Measurements from ENCODE around the gene GPR137C. TPM values are rescaled to one million over a fixed set of nuclear protein-coding genes. Genes with fewer than 3 reads are reported as not detected.

Gene GPR137C
- total RNA-seq, 2 experiments from 2014 or later, result 0.05 to 0.11 TPM

DNA sequence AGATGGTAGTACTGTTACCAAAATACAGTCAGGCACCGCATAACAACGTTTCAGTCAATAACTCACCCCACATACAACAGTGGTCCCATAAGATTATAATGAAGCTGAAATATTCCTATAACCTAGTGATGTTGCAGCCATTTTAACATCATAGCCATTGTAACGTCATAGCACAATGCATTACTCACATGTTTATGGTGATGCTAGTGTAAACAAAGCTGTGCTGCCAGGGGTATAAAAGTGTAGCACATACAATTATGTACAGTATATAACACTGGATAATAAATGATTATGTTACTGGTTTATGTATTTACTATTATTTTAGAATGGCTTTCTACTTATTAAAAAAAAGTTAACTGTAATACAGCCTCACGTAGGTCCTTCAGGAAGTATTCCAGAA, 37.0 kb downstream of the GPR137C start:
- Mint-ChIP-seq H3K27me3 (no peaks in the 10 kb centered on the region), H3K4me3 (no peak overlapping the region), H3K36me3 (ENCODE audit: low read depth) (no peaks in the 10 kb centered on the region), H3K27ac (no peak overlapping the region), H3K9me3 (peaks cover 1% of the 10 kb centered on the region), H3K4me1 (ENCODE audit: low read depth) (no peaks in the 10 kb centered on the region)
- no peak for DNase-seq
- TF ChIP-seq, protein P1, sequence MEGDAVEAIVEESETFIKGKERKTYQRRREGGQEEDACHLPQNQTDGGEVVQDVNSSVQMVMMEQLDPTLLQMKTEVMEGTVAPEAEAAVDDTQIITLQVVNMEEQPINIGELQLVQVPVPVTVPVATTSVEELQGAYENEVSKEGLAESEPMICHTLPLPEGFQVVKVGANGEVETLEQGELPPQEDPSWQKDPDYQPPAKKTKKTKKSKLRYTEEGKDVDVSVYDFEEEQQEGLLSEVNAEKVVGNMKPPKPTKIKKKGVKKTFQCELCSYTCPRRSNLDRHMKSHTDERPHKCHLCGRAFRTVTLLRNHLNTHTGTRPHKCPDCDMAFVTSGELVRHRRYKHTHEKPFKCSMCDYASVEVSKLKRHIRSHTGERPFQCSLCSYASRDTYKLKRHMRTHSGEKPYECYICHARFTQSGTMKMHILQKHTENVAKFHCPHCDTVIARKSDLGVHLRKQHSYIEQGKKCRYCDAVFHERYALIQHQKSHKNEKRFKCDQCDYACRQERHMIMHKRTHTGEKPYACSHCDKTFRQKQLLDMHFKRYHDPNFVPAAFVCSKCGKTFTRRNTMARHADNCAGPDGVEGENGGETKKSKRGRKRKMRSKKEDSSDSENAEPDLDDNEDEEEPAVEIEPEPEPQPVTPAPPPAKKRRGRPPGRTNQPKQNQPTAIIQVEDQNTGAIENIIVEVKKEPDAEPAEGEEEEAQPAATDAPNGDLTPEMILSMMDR (IDR thresholded peaks at IDR 0.05), result no peak
- ChIA-PET CTCF (no interaction called here), POLR2A (no interaction called here)
- intact Hi-C loops (cut with micrococcal nuclease), result no loop called here
- no peak for ATAC-seq

- H3K27ac Mint-ChIP-seq, result no peak overlapping the region
- no peaks in the 10 kb centered on the region for H3K4me1 Mint-ChIP-seq (ENCODE audit: low read depth)
- H3K4me3 Mint-ChIP-seq, result no peak overlapping the region
- H3K36me3 Mint-ChIP-seq (ENCODE audit: low read depth), result no peaks in the 10 kb centered on the region
- DNase-seq (no peak), ATAC-seq (no peak)
- ChIA-PET CTCF (no interaction called here), POLR2A (interaction anchor here (0.6 kb wide), 1 partner anchor 32 kb away, joined by 3 read pairs; no protein-coding TSS in a partner anchor)
- intact Hi-C loops (cut with micrococcal nuclease), result no loop called here
- TF ChIP-seq, protein P1 (IDR thresholded peaks at IDR 0.05), result no peak
- peaks cover 4% of the 10 kb centered on the region for H3K9me3 Mint-ChIP-seq
- no peaks in the 10 kb centered on the region for H3K27me3 Mint-ChIP-seq
Measured at GRCh38 chr14:52590318-52590717, 37.7 kb downstream of the GPR137C start.

DNA sequence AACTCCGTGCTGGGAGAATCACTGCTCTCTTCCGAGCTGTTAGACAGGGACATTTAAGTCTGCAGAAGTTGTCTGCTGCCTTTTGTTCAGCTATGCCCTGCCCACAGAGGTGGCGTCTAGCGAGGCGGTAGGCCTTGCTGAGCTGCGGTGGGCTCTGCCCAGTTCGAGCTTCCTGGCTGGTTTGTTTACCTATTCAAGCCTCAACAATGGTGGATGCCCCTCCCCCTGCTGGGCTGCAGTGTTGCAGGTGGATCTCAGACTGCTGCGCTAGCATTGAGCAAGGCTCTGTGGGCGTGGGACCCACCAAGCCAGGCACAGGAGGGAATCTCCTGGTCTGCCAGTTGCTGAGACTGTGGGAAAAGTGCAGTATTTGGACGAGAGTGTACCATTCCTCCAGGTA, 43.7 kb downstream of the GPR137C start:
- TF ChIP-seq, protein P1 (IDR thresholded peaks at IDR 0.05), result no peak
- no peak overlapping the region for H3K27ac Mint-ChIP-seq
- ChIA-PET CTCF (no interaction called here), POLR2A (no interaction called here)
- no peaks in the 10 kb centered on the region for H3K27me3 Mint-ChIP-seq
- H3K4me3 Mint-ChIP-seq, result no peak overlapping the region
- intact Hi-C loops (cut with micrococcal nuclease), result no loop called here
- peaks cover 3% of the 10 kb centered on the region for H3K9me3 Mint-ChIP-seq
- ATAC-seq, result no peak
- H3K4me1 Mint-ChIP-seq (ENCODE audit: low read depth), result no peaks in the 10 kb centered on the region
- H3K36me3 Mint-ChIP-seq (ENCODE audit: low read depth), result no peaks in the 10 kb centered on the region
- no peak for DNase-seq

GRCh38 chr14:52596861-52597260, 44.2 kb downstream of the GPR137C start:
- no peaks in the 10 kb centered on the region for H3K4me1 Mint-ChIP-seq (ENCODE audit: low read depth)
- intact Hi-C loops (cut with micrococcal nuclease), result no loop called here
- ChIA-PET CTCF (no interaction called here), POLR2A (no interaction called here)
- H3K4me3 Mint-ChIP-seq, result no peak overlapping the region
- ATAC-seq, result no peak
- TF ChIP-seq, protein P1 (IDR thresholded peaks at IDR 0.05), result no peak
- no peaks in the 10 kb centered on the region for H3K36me3 Mint-ChIP-seq (ENCODE audit: low read depth)
- H3K9me3 Mint-ChIP-seq, result peaks cover 2% of the 10 kb centered on the region
- H3K27ac Mint-ChIP-seq, result no peak overlapping the region
- DNase-seq, result no peak
- no peaks in the 10 kb centered on the region for H3K27me3 Mint-ChIP-seq

DNA sequence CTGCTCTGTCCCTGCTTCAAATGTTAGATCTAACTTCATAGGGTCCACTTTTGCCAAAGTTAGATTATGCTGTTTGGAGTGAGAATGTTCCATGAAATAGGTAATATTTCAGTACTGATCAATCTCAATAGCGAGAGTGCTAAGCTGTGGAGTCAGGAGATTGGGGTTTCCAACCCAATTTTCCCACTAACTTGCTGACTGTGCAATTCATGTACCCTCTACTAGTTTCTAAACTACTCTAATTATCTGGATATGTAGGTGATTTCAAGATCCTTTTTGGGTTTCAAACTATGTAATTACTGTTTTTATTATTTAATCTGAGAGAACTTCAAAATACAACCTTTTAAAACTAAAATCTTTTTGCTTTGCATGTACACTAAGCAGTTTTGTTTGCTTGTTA, 45.9 kb downstream of the GPR137C start:
- H3K27ac Mint-ChIP-seq, result no peak overlapping the region
- DNase-seq (no peak), ATAC-seq (no peak)
- intact Hi-C loops (cut with micrococcal nuclease), result no loop called here
- no peaks in the 10 kb centered on the region for H3K27me3 Mint-ChIP-seq
- TF ChIP-seq, protein P1 (IDR thresholded peaks at IDR 0.05), result no peak
- H3K9me3 Mint-ChIP-seq, result peaks cover 2% of the 10 kb centered on the region
- CTCF ChIA-PET, result no interaction called here
- H3K4me3 Mint-ChIP-seq, result no peak overlapping the region
- H3K4me1 Mint-ChIP-seq (ENCODE audit: low read depth), result no peaks in the 10 kb centered on the region
- POLR2A ChIA-PET, result no interaction called here
- H3K36me3 Mint-ChIP-seq (ENCODE audit: low read depth), result no peaks in the 10 kb centered on the region

Measured in activated CD8-positive, alpha-beta T cell treated with anti-CD3 and anti-CD28 coated beads for 36 hours (primary cell).